IMR-90 (cell line): ENCODE data around the gene PADI1. TPM values are rescaled to one million over a fixed set of nuclear protein-coding genes. Genes with fewer than 3 reads are reported as not detected.

Experiments
- ATAC-seq: fragments of 200-7000 bp; cut with Tn5 transposase; 2 replicates; pipeline ENCODE4 v1.9.1; 2020; ENCODE audit warnings: low read depth, mild to moderate bottlenecking, moderate library complexity
- BruUV-seq: library from RNA; stranded (reverse); fragments of 400-500 nt; replicated peaks from 2 replicates; lab custom pipeline; 2021; lab: Mats Ljungman, UMichigan
- CTCF ChIA-PET: fragments of 300-600 bp; formaldehyde crosslinking; extraction: SDS; loops from one replicate; lab custom pipeline; 2021; ENCODE audit warnings: antibody characterized with exemption; lab: Yijun Ruan, JAX
- POLR2A ChIA-PET: fragments of 300-600 bp; sonication (Branson Sonifier 250); formaldehyde crosslinking; loops from one replicate; lab custom pipeline; 2022; ENCODE audit warnings: antibody characterized with exemption; ENCODE audit not compliant: unreplicated experiment; lab: Charles Lee
- DNase-seq: peaks from one replicate; pipeline ENCODE4 v3.0.0; 2013
- H2AFZ ChIP-seq: replicated peaks from 2 replicates; pipeline ENCODE3; 2013; ENCODE audit warnings: low read length, mild to moderate bottlenecking; ENCODE audit not compliant: poor library complexity
- H2AK5ac ChIP-seq: 2 replicates; pipeline ENCODE4 v1.6.1; 2013; ENCODE audit warnings: low read depth, low read length, inconsistent platforms
- H2AK9ac ChIP-seq: replicated peaks from 2 replicates; pipeline ENCODE3; 2013; ENCODE audit warnings: mild to moderate bottlenecking, low read depth, low read length, moderate library complexity; ENCODE audit not compliant: poor library complexity
- H2BK120ac ChIP-seq: 2 replicates; pipeline ENCODE4 v1.6.1; 2013; ENCODE audit warnings: low read depth, low read length, inconsistent platforms
- H2BK15ac ChIP-seq: 3 replicates; pipeline ENCODE4 v1.6.1; 2013; ENCODE audit warnings: low read depth, low read length, inconsistent platforms
- H2BK20ac ChIP-seq: 2 replicates; pipeline ENCODE4 v1.6.1; 2013; ENCODE audit warnings: low read depth, mild to moderate bottlenecking, inconsistent platforms, low read length, moderate library complexity
- H2BK5ac ChIP-seq: 2 replicates; pipeline ENCODE4 v1.6.1; 2013; ENCODE audit warnings: mild to moderate bottlenecking, low read depth, low read length, inconsistent platforms; ENCODE audit not compliant: poor library complexity, severe bottlenecking
- H3K14ac ChIP-seq: replicated peaks from 2 replicates; pipeline ENCODE4 v1.6.1; 2013; ENCODE audit warnings: low read depth, low read length, inconsistent platforms
- H3K18ac ChIP-seq: 2 replicates; pipeline ENCODE4 v1.6.1; 2013; ENCODE audit warnings: low read depth, low read length, control low read depth
- H3K23ac ChIP-seq: 2 replicates; pipeline ENCODE4 v1.6.1; 2013; ENCODE audit warnings: low read depth, low read length, inconsistent platforms
- H3K27ac ChIP-seq: 2 replicates; pipeline ENCODE4 v1.5.1; 2013; ENCODE audit warnings: mild to moderate bottlenecking, control low read depth, low read length; ENCODE audit not compliant: insufficient read depth
- H3K27me3 ChIP-seq: 2 replicates; pipeline ENCODE4 v1.6.1; 2013; ENCODE audit warnings: low read length; ENCODE audit not compliant: control insufficient read depth, insufficient read depth
- H3K36me3 ChIP-seq: 2 replicates; pipeline ENCODE4 v1.6.1; 2013; ENCODE audit warnings: low read length, mixed read lengths; ENCODE audit not compliant: control insufficient read depth, insufficient read depth
- H3K4ac ChIP-seq: 2 replicates; pipeline ENCODE4 v1.6.1; 2013; ENCODE audit warnings: low read depth, low read length, inconsistent platforms
- H3K4me1 ChIP-seq: 2 replicates; pipeline ENCODE4 v1.6.1; 2013; ENCODE audit warnings: low read length, mixed read lengths; ENCODE audit not compliant: control insufficient read depth, insufficient read depth
- H3K4me2 ChIP-seq: 2 replicates; pipeline ENCODE4 v1.6.1; 2013; ENCODE audit warnings: low read depth, mild to moderate bottlenecking, control low read depth, low read length, moderate library complexity
- H3K4me3 ChIP-seq: 2 replicates; pipeline ENCODE4 v1.5.1; 2013; ENCODE audit warnings: low read depth, mild to moderate bottlenecking, control low read depth, low read length, moderate library complexity; ENCODE audit not compliant: insufficient read depth
- H3K56ac ChIP-seq: 2 replicates; pipeline ENCODE4 v1.6.1; 2013; ENCODE audit warnings: low read length, inconsistent platforms; ENCODE audit not compliant: insufficient read depth; ENCODE audit errors: extremely low read depth
- H3K79me1 ChIP-seq, 2 experiments: 2 replicates each; pipeline ENCODE4 v1.6.1; 2013; ENCODE audit warnings: low read length in 2 of 2, inconsistent platforms in 1 of 2, low read depth in 1 of 2
- H3K9ac ChIP-seq: 2 replicates; pipeline ENCODE4 v1.6.1; 2013; ENCODE audit warnings: low read depth, low read length, control low read depth
- H3K9me1 ChIP-seq: 2 replicates; pipeline ENCODE4 v1.6.1; 2013; ENCODE audit warnings: low read length, inconsistent platforms; ENCODE audit not compliant: insufficient read depth
- H3K9me3 ChIP-seq: 2 replicates; pipeline ENCODE4 v1.6.1; 2013; ENCODE audit warnings: low read length; ENCODE audit not compliant: control insufficient read depth, insufficient read depth
- H4K20me1 ChIP-seq: 2 replicates; pipeline ENCODE4 v1.6.1; 2013; ENCODE audit warnings: low read length, inconsistent platforms; ENCODE audit not compliant: insufficient read depth
- H4K5ac ChIP-seq: 2 replicates; pipeline ENCODE4 v1.6.1; 2013; ENCODE audit warnings: mild to moderate bottlenecking, low read depth, low read length, control low read depth
- H4K8ac ChIP-seq, 2 experiments: 2 replicates each; pipeline ENCODE4 v1.6.1; 2013; ENCODE audit warnings: low read depth in 2 of 2, low read length in 2 of 2, control low read depth in 1 of 2, inconsistent platforms in 1 of 2
- H4K91ac ChIP-seq: 2 replicates; pipeline ENCODE4 v1.6.1; 2013; ENCODE audit warnings: low read depth, low read length, inconsistent platforms; ENCODE audit not compliant: insufficient read depth
- BHLHE40 ChIP-seq: fragments of 150-350 bp; IDR thresholded peaks from 2 replicates; pipeline ENCODE4 v1.6.1; 2016; ENCODE audit warnings: mild to moderate bottlenecking, low read depth, low read length
- CEBPB ChIP-seq: IDR thresholded peaks from 2 replicates; pipeline ENCODE4 v1.6.1; 2012; ENCODE audit warnings: low read depth, low read length, improper control_type of control experiment
- CHD1 ChIP-seq: IDR thresholded peaks from 2 replicates; pipeline ENCODE4 v1.6.1; 2012; ENCODE audit warnings: low read depth, low read length, improper control_type of control experiment
- CTCF ChIP-seq: conservative IDR thresholded peaks from 2 replicates; pipeline ENCODE4 v1.5.1; 2012; ENCODE audit warnings: mild to moderate bottlenecking, low read depth, low read length, improper control_type of control experiment
- ELK1 ChIP-seq: fragments of 150-350 bp; IDR thresholded peaks from 2 replicates; pipeline ENCODE4 v1.6.1; 2016; ENCODE audit warnings: low read depth, mild to moderate bottlenecking, low read length, moderate library complexity, borderline replicate concordance
- FOS ChIP-seq: fragments of 150-350 bp; IDR thresholded peaks from 2 replicates; pipeline ENCODE4 v1.6.1; 2016; ENCODE audit warnings: low read depth, low read length
- MAFK ChIP-seq: IDR thresholded peaks from 2 replicates; pipeline ENCODE4 v1.6.1; 2012; ENCODE audit warnings: low read depth, low read length, improper control_type of control experiment
- MAZ ChIP-seq: IDR thresholded peaks from 2 replicates; pipeline ENCODE4 v1.6.1; 2012; ENCODE audit warnings: low read depth, mild to moderate bottlenecking, low read length, improper control_type of control experiment, moderate library complexity, borderline replicate concordance
- MXI1 ChIP-seq: IDR thresholded peaks from 2 replicates; pipeline ENCODE4 v1.6.1; 2012; ENCODE audit warnings: low read depth, mild to moderate bottlenecking, low read length, moderate library complexity, borderline replicate concordance
- NFE2L2 ChIP-seq: fragments of 150-350 bp; IDR thresholded peaks from 2 replicates; pipeline ENCODE4 v1.6.1; 2016; ENCODE audit warnings: low read depth, mild to moderate bottlenecking, low read length
- POLR2A ChIP-seq: IDR thresholded peaks from 2 replicates; pipeline ENCODE4 v1.6.1; 2012; ENCODE audit warnings: mild to moderate bottlenecking, low read depth, low read length
- RAD21 ChIP-seq: IDR thresholded peaks from 2 replicates; pipeline ENCODE4 v1.6.1; 2012; ENCODE audit warnings: low read length, improper control_type of control experiment
- RCOR1 ChIP-seq: IDR thresholded peaks from 2 replicates; pipeline ENCODE4 v1.6.1; 2012; ENCODE audit warnings: mild to moderate bottlenecking, low read length, improper control_type of control experiment; ENCODE audit not compliant: insufficient replicate concordance
- RFX5 ChIP-seq: IDR thresholded peaks from 2 replicates; pipeline ENCODE4 v1.8.0; 2012; ENCODE audit warnings: low read depth, mild to moderate bottlenecking, low read length, moderate library complexity
- SMC3 ChIP-seq: fragments of 150-350 bp; IDR thresholded peaks from 2 replicates; pipeline ENCODE4 v1.6.1; 2016; ENCODE audit warnings: low read depth, mild to moderate bottlenecking, antibody characterized with exemption, low read length, moderate library complexity
- USF2 ChIP-seq: fragments of 150-350 bp; IDR thresholded peaks from 2 replicates; pipeline ENCODE4 v1.6.1; 2017; ENCODE audit warnings: mild to moderate bottlenecking, antibody characterized with exemption, low read length, low read depth
- WGBS, 2 experiments: methylation state at CpG; one replicate each; pipeline versions ENCODE4 v1.1.5 to v1.1.7; 2013; ENCODE audit warnings: missing lambda C conversion rate in 2 of 2; ENCODE audit not compliant: insufficient read length in 1 of 2; ENCODE audit errors: extremely low coverage in 2 of 2; 5-methylcytosine and 5-hydroxymethylcytosine counted together
- dilution Hi-C: fragments of 300-500 bp; cut with HindIII; formaldehyde crosslinking; loops from one replicate; pipeline ENCODE4 v1.14.3; 2018; ENCODE audit warnings: low sequenced_read_pairs; ENCODE audit not compliant: unreplicated experiment
- in situ Hi-C: fragments of 300-500 bp; cut with MboI; formaldehyde crosslinking; loops from 3 replicates; pipeline ENCODE4 v1.14.3; 2019; ENCODE audit warnings: low sequenced_read_pairs, inconsistent platforms, mixed read lengths
- intact Hi-C: fragments of 100-400 bp; cut with micrococcal nuclease; formaldehyde crosslinking; loops from 2 replicates; pipeline ENCODE4 v1.10.0; 2022
- polyA plus RNA-seq, 3 experiments: library from polyadenylated mRNA; depleted of rRNA; stranded (reverse); fragments of >200 nt; gene quantifications; 2 replicates each; pipeline ENCODE4 v1.2.3, GENCODE V29; 2012; ENCODE audit warnings: low replicate concordance in 1 of 3
- total RNA-seq: library from RNA; depleted of rRNA; stranded (reverse); fragments of >200 nt; gene quantifications from 2 replicates; pipeline ENCODE4 v1.2.3, GENCODE V29; 2012

The PADI1 gene
- total and polyA plus RNA-seq, 2 of the 4 experiments (the other 2 are of a cell fraction) = 0.17 TPM; not detected in 1

GRCh38 chr1:17194133-17194475 is 10.8 kb upstream of the PADI1 start:
- 33% methylated on average over 1 of the region's 3 CpGs; no CpG with 5 or more reads in 1 of the 2 experiments for WGBS, 2 experiments
- peaks cover 10% of the 10 kb centered on the region for H3K9me1 ChIP-seq
- peak overlapping the region; percentile 68 for H3K4ac ChIP-seq
- H3K4me1 ChIP-seq = peaks cover 12% of the 10 kb centered on the region
- no peaks in the 10 kb centered on the region for H4K20me1 ChIP-seq
- H3K23ac ChIP-seq = 0 out of 2 replicates have a peak overlapping the region, but pooled peaks have one; percentile 56
- CTCF ChIA-PET = no interaction called here
- peaks cover 0 to 6% of the 10 kb centered on the region in 2 experiments; a peak in 1 of 4 replicates for H3K79me1 ChIP-seq
- peak overlapping the region; percentile 68 for H4K91ac ChIP-seq
- H3K27ac ChIP-seq = no peak overlapping the region
- DNase-seq (no peak), ATAC-seq (no peak)
- H3K56ac ChIP-seq = no peak overlapping the region
- in situ Hi-C loops = no loop called here
- no peaks in the 10 kb centered on the region for H3K9me3 ChIP-seq
- no peak overlapping the region for H3K9ac ChIP-seq
- peak overlapping the region in 1 of 2 experiments; percentile 44; a peak in 1 of 4 replicates for H4K8ac ChIP-seq
- no peak overlapping the region; the same call in 1 of the 2 replicates for H3K18ac ChIP-seq
- H3K4me2 ChIP-seq = no peak overlapping the region
- peak overlapping the region; percentile 56; the same call in 1 of the 2 replicates for H2BK20ac ChIP-seq
- H2BK5ac ChIP-seq = no peak overlapping the region
- intact Hi-C loops = no loop called here
- POLR2A ChIA-PET = no interaction called here
- H3K4me3 ChIP-seq = no peak overlapping the region
- 0 out of 2 replicates have a peak overlapping the region, but pooled peaks have one; percentile 49 for H3K14ac ChIP-seq
- H2AK5ac ChIP-seq = peak overlapping the region; percentile 64
- H3K36me3 ChIP-seq = no peaks in the 10 kb centered on the region
- H3K27me3 ChIP-seq = no peaks in the 10 kb centered on the region
- H2BK15ac ChIP-seq = peak overlapping the region; percentile 78; the same call in 2 of the 3 replicates
- TF ChIP-seq RFX5 (no peak), MAZ (no peak), ELK1 (no peak), MAFK (no peak), SMC3 (no peak), RAD21 (no peak), CTCF (no peak), NFE2L2 (no peak), CHD1 (no peak), POLR2A (no peak), USF2 (no peak), RCOR1 (no peak), FOS (no peak), CEBPB (no peak), MXI1 (no peak), BHLHE40 (no peak)
- H2AFZ ChIP-seq = peak overlapping the region; percentile 75
- H2AK9ac ChIP-seq = peak overlapping the region; percentile 31
- H4K5ac ChIP-seq = no peak overlapping the region
- dilution Hi-C loops = no loop called here
- BruUV-seq = no TSS peak
- H2BK120ac ChIP-seq = peak overlapping the region; percentile 83
